ENCODE data around the gene ELF2. TPM values are rescaled to one million over a fixed set of nuclear protein-coding genes. Genes with fewer than 3 reads are reported as not detected.

ELF2 gene
- polyA plus RNA-seq, 1 of the 3 experiments (the other 2 are of a cell fraction): 14.0 TPM

GRCh38 chr4:139191373-139191772, 14.4 kb upstream of the ELF2 start:
- WGBS (ENCODE audit: low lambda C conversion rate): 93% methylated on average over 2 of the region's 2 CpGs
- no peaks in the 10 kb centered on the region for H3K9me2 ChIP-seq
- CTCF ChIA-PET: interaction anchor here (0.5 to 1.7 kb wide), 2 partner anchors 104 to 106 kb away, joined by 3 to 6 read pairs; no protein-coding TSS in a partner anchor
- POLR2A ChIA-PET: no interaction called here
- H3F3A ChIP-seq (replicated peaks; ENCODE audit: insufficient read depth): no peaks in the 10 kb centered on the region
- no peak overlapping the region for H3K4me3 ChIP-seq (ENCODE audit: low read depth in 2 of 2, low read length in 1 of 2)
- TF ChIP-seq MEF2A (IDR thresholded peaks at IDR 0.05; ENCODE audit: borderline replicate concordance, low read depth) (no peak), YY1 (IDR thresholded peaks at IDR 0.05; ENCODE audit: low read depth) (no peak), NRF1 (IDR thresholded peaks at IDR 0.05; ENCODE audit: low read depth, low read length) (no peak), MXI1 (IDR thresholded peaks at IDR 0.05; ENCODE audit: low read depth, low read length) (no peak), JUND (IDR thresholded peaks at IDR 0.05) (no peak), NFIC (IDR thresholded peaks at IDR 0.05; ENCODE audit: borderline replicate concordance) (no peak), USF2 (IDR thresholded peaks at IDR 0.05; ENCODE audit: borderline replicate concordance, low read depth, low read length) (no peak), EZH2phosphoT487 (IDR thresholded peaks at IDR 0.05; ENCODE audit: borderline replicate concordance, low read depth) (no peak), RCOR1 (IDR thresholded peaks at IDR 0.05; ENCODE audit: low read length) (no peak), IRF3 (IDR thresholded peaks at IDR 0.05; ENCODE audit: low read depth, low read length) (no peak), TCF12 (IDR thresholded peaks at IDR 0.05) (no peak), CHD2 (IDR thresholded peaks at IDR 0.05; ENCODE audit: low read length, partially characterized antibody) (no peak)
- no peak for DNase-seq
- no peaks in the 10 kb centered on the region for H3K9me3 ChIP-seq
- H3K79me2 ChIP-seq (ENCODE audit: insufficient read depth): no peaks in the 10 kb centered on the region
- H3K9ac ChIP-seq: no peak overlapping the region
- H3K27me3 ChIP-seq (ENCODE audit: insufficient read depth): no peaks in the 10 kb centered on the region
- no peak overlapping the region for H3K27ac ChIP-seq (ENCODE audit: low read depth in 2 of 2, low read length in 1 of 2)
- H3K4me1 ChIP-seq (ENCODE audit: control insufficient read depth in 1 of 2, insufficient read depth in 2 of 2, low read depth in 1 of 2, low read length in 1 of 2): no peaks in the 10 kb centered on the region
- no peaks in the 10 kb centered on the region for H3K36me3 ChIP-seq (replicated peaks in 1 of 2; ENCODE audit: control insufficient read depth in 1 of 2, insufficient read depth in 2 of 2, low read length in 1 of 2)
- H4K20me1 ChIP-seq (ENCODE audit: insufficient read depth): no peaks in the 10 kb centered on the region
- H2AFZ ChIP-seq (ENCODE audit: low read depth): peak overlapping the region; percentile 29; the same call in 1 of the 2 replicates
- H3K4me2 ChIP-seq: no peak overlapping the region

GRCh38 chr4:139189972-139190371, 13.0 kb upstream of the ELF2 start:
- TF ChIP-seq RAD21 (IDR thresholded peaks at IDR 0.05; ENCODE audit: low read length) (no peak), ELF1 (IDR thresholded peaks at IDR 0.05) (no peak), RCOR1 (IDR thresholded peaks at IDR 0.05; ENCODE audit: low read length) (no peak), SIN3A (IDR thresholded peaks at IDR 0.05; ENCODE audit: borderline replicate concordance, low read depth, low read length) (no peak), IRF3 (IDR thresholded peaks at IDR 0.05; ENCODE audit: low read depth, low read length) (no peak), MXI1 (IDR thresholded peaks at IDR 0.05; ENCODE audit: low read depth, low read length) (no peak), SMC3 (IDR thresholded peaks at IDR 0.05; ENCODE audit: low read depth, low read length) (no peak), RXRA (IDR thresholded peaks at IDR 0.05; ENCODE audit: borderline replicate concordance, low read depth) (no peak), TAF1 (IDR thresholded peaks at IDR 0.05; ENCODE audit: borderline replicate concordance, low read depth, low read length) (no peak), RFX5 (IDR thresholded peaks at IDR 0.05; ENCODE audit: low read length) (no peak), MAX (IDR thresholded peaks at IDR 0.05; ENCODE audit: low read depth) (no peak), FOXJ3 (CRISPR knock-in tag; IDR thresholded peaks at IDR 0.05) (no peak), TEAD4 (IDR thresholded peaks at IDR 0.05; ENCODE audit: borderline replicate concordance, insufficient read depth) (no peak), FOXM1 (IDR thresholded peaks at IDR 0.05; ENCODE audit: low read depth) (no peak), GATA2 (CRISPR knock-in tag; IDR thresholded peaks at IDR 0.05) (no peak), MEF2A (IDR thresholded peaks at IDR 0.05; ENCODE audit: borderline replicate concordance, low read depth) (no peak), EZH2phosphoT487 (IDR thresholded peaks at IDR 0.05; ENCODE audit: borderline replicate concordance, low read depth) (no peak)
- no peak for DNase-seq

More at GRCh38 chr4:139189972-139190371, 13.0 kb upstream of the ELF2 start:
- H2AFZ ChIP-seq (ENCODE audit: low read depth): no peak overlapping the region
- H3K9me3 ChIP-seq: no peaks in the 10 kb centered on the region
- H3K4me1 ChIP-seq (ENCODE audit: control insufficient read depth in 1 of 2, insufficient read depth in 2 of 2, low read depth in 1 of 2, low read length in 1 of 2): no peaks in the 10 kb centered on the region
- H3K27ac ChIP-seq (ENCODE audit: low read depth in 2 of 2, low read length in 1 of 2): no peak overlapping the region
- no peaks in the 10 kb centered on the region for H3K27me3 ChIP-seq (ENCODE audit: insufficient read depth)
- no peak overlapping the region for H3K4me3 ChIP-seq (ENCODE audit: low read depth in 2 of 2, low read length in 1 of 2)
- ChIA-PET POLR2A (no interaction called here), CTCF (interaction anchor here (1.0 to 1.2 kb wide), 2 partner anchors 10 to 111 kb away, joined by 3 to 4 read pairs; partner anchors contain the start of gene NAA15)
- no peaks in the 10 kb centered on the region for H4K20me1 ChIP-seq (ENCODE audit: insufficient read depth)
- H3K36me3 ChIP-seq (replicated peaks in 1 of 2; ENCODE audit: control insufficient read depth in 1 of 2, insufficient read depth in 2 of 2, low read length in 1 of 2): no peaks in the 10 kb centered on the region
- H3K4me2 ChIP-seq: no peak overlapping the region
- no peaks in the 10 kb centered on the region for H3K79me2 ChIP-seq (ENCODE audit: insufficient read depth)
- H3F3A ChIP-seq (replicated peaks; ENCODE audit: insufficient read depth): no peaks in the 10 kb centered on the region
- WGBS (ENCODE audit: low lambda C conversion rate): 92% methylated on average over 7 of the region's 7 CpGs
- no peak overlapping the region for H3K9ac ChIP-seq
- H3K9me2 ChIP-seq: no peaks in the 10 kb centered on the region
